Bronchial epithelial cell (primary cell): Measurements from ENCODE around the gene FOXO3. TPM values are rescaled to one million over a fixed set of nuclear protein-coding genes. Genes with fewer than 3 reads are reported as not detected.

Experiments used
- DNase-seq: peaks from one replicate; pipeline ENCODE4 v3.0.0-alpha.2; 2010; ENCODE audit warnings: low read depth
- FAIRE-seq: peaks from 2 replicates; lab custom pipeline; 2011; peaks lifted over from hg19 to GRCh38; lab: Jason Lieb, UNC
- H3K27me3 ChIP-seq: 2 replicates; pipeline ENCODE4 v1.5.1; 2011; ENCODE audit warnings: low read length; ENCODE audit not compliant: control insufficient read depth, insufficient read depth
- H3K36me3 ChIP-seq: 2 replicates; pipeline ENCODE4 v1.5.1; 2011; ENCODE audit warnings: low read length; ENCODE audit not compliant: control insufficient read depth, insufficient read depth
- H3K4me3 ChIP-seq: 2 replicates; pipeline ENCODE4 v1.5.1; 2011; ENCODE audit warnings: mild to moderate bottlenecking, low read depth, low read length, control low read depth
- CTCF ChIP-seq: IDR thresholded peaks from 2 replicates; pipeline ENCODE4 v1.5.1; 2011; ENCODE audit warnings: mild to moderate bottlenecking, moderate library complexity, low read length, control low read depth, inconsistent platforms; ENCODE audit not compliant: insufficient read depth, severe bottlenecking
- total RNA-seq: library from RNA; depleted of rRNA; stranded (reverse); fragments of >200 nt; gene quantifications from 2 replicates; pipeline ENCODE4 v1.2.1, GENCODE V29; 2014

Gene FOXO3
- total RNA-seq = 28.7 and 29.3 TPM in 2 replicates

GRCh38 chr6:108560463-108561308 is at the start of gene FOXO3:
FOXO3 (plus strand) TSS chr6:108560917; CDS start chr6:108561209, 292 bp downstream.
- peak; percentile 74 for DNase-seq
- H3K4me3 ChIP-seq = peak within 1 kb of the TSS; percentile 55
- H3K27me3 ChIP-seq = no peaks in the 10 kb centered on the region
- peaks cover 1% of the 10 kb centered on the region for H3K36me3 ChIP-seq
- peak; percentile 30 for TF ChIP-seq CTCF
- no peak for FAIRE-seq

GRCh38 chr6:108518714-108519576 is 41.8 kb upstream of the FOXO3 start:
- TF ChIP-seq CTCF = peak; percentile 54
- H3K27me3 ChIP-seq = no peaks in the 10 kb centered on the region
- H3K36me3 ChIP-seq = no peaks in the 10 kb centered on the region
- no peak overlapping the region for H3K4me3 ChIP-seq
- FAIRE-seq = no peak
- DNase-seq = peak; percentile 56

- Histone ChIP-seq H3K36me3 (no peaks in the 10 kb centered on the region), H3K4me3 (no peak overlapping the region), H3K27me3 (no peaks in the 10 kb centered on the region)
- DNase-seq = no peak
- no peak for TF ChIP-seq CTCF
- FAIRE-seq = no peak
These were observed 39.1 kb upstream of the FOXO3 start for GRCh38 chr6:108521616-108522107.

GRCh38 chr6:108523697-108524096 is 37.0 kb upstream of the FOXO3 start:
- Histone ChIP-seq H3K27me3 (no peaks in the 10 kb centered on the region), H3K36me3 (no peaks in the 10 kb centered on the region), H3K4me3 (no peak overlapping the region)
- TF ChIP-seq CTCF = no peak
- DNase-seq (no peak), FAIRE-seq (no peak)

- H3K4me3 ChIP-seq = no peak overlapping the region
- no peaks in the 10 kb centered on the region for H3K27me3 ChIP-seq
- no peak for DNase-seq
- no peaks in the 10 kb centered on the region for H3K36me3 ChIP-seq
- no peak for TF ChIP-seq CTCF
- no peak for FAIRE-seq
These were observed 36.0 kb upstream of the FOXO3 start for GRCh38 chr6:108524528-108525248.
